KMS-11 (cell line): ENCODE data around the gene MTMR11.

Experiments used
- H2AFZ ChIP-seq: fragments of 200-600 bp; sonication (generic); 2 replicates; pipeline ENCODE4 v1.6.1; 2016; ENCODE audit warnings: antibody characterized with exemption, mixed run types, low read depth
- H3K27ac ChIP-seq: fragments of 200-600 bp; sonication (generic); 2 replicates; pipeline ENCODE4 v1.6.1; 2016; ENCODE audit warnings: mild to moderate bottlenecking, mixed run types
- H3K27me3 ChIP-seq: fragments of 200-600 bp; sonication (generic); 2 replicates; pipeline ENCODE4 v1.6.1; 2017; ENCODE audit warnings: mild to moderate bottlenecking, low read depth, mixed run types, moderate library complexity; ENCODE audit not compliant: insufficient read depth
- H3K36me3 ChIP-seq: fragments of 200-600 bp; sonication (generic); 2 replicates; pipeline ENCODE4 v1.6.1; 2017; ENCODE audit warnings: mild to moderate bottlenecking, mixed run types; ENCODE audit not compliant: insufficient read depth
- H3K4me1 ChIP-seq: fragments of 200-600 bp; sonication (generic); 2 replicates; pipeline ENCODE4 v1.6.1; 2016; ENCODE audit warnings: mild to moderate bottlenecking, low read depth, mixed run types; ENCODE audit not compliant: poor library complexity, severe bottlenecking
- H3K4me2 ChIP-seq: fragments of 200-600 bp; sonication (generic); 2 replicates; pipeline ENCODE4 v1.7.0; 2016; ENCODE audit warnings: mild to moderate bottlenecking, mixed run types
- H3K4me3 ChIP-seq: fragments of 200-600 bp; sonication (generic); IDR thresholded peaks from 2 replicates; pipeline ENCODE4 v1.6.1; 2017; ENCODE audit warnings: low read depth, low read length, mixed read lengths; ENCODE audit not compliant: insufficient read depth
- H3K79me2 ChIP-seq: fragments of 200-600 bp; sonication (generic); 2 replicates; pipeline ENCODE4 v1.6.1; 2016; ENCODE audit warnings: low read depth, mixed run types; ENCODE audit not compliant: insufficient read depth
- H3K9ac ChIP-seq: fragments of 200-600 bp; sonication (generic); 2 replicates; pipeline ENCODE4 v1.6.1; 2016; ENCODE audit warnings: mild to moderate bottlenecking, mixed run types
- H4K20me1 ChIP-seq: fragments of 200-600 bp; sonication (generic); 2 replicates; pipeline ENCODE4 v1.6.1; 2016; ENCODE audit warnings: mild to moderate bottlenecking, mixed run types; ENCODE audit not compliant: insufficient read depth
- TF ChIP-seq, protein P1 (sequence below): fragments of 200-600 bp; sonication (generic); conservative IDR thresholded peaks from 2 replicates; pipeline ENCODE4 v1.6.1; 2017; ENCODE audit warnings: low read depth, mild to moderate bottlenecking, antibody characterized with exemption, low read length, moderate library complexity, mixed read lengths

Gene MTMR11

DNA sequence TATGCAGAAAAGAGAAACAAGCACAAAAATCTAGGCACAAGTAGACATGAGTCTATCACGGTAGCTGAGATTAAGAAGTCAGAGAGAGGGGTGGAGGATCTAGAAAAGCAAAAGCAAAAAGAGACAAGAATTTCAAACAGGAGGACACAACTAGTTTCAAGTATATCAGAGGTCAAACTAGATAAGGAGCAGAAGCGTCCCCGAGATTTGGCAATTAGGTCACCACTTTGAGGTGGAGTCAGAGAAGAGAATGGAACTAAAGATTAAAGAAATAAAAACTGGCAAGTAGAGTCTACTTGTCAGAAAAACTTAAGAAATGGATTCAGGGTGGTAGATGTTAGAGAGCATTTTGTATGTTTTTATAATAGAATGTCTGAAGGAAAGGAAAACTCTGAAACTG, 11.3 kb downstream of the MTMR11 start:
- H3K36me3 ChIP-seq: peaks cover 36% of the 10 kb centered on the region; the same call in 1 of the 2 replicates
- H3K4me2 ChIP-seq: peak overlapping the region; percentile 80; the same call in 1 of the 2 replicates

DNA sequence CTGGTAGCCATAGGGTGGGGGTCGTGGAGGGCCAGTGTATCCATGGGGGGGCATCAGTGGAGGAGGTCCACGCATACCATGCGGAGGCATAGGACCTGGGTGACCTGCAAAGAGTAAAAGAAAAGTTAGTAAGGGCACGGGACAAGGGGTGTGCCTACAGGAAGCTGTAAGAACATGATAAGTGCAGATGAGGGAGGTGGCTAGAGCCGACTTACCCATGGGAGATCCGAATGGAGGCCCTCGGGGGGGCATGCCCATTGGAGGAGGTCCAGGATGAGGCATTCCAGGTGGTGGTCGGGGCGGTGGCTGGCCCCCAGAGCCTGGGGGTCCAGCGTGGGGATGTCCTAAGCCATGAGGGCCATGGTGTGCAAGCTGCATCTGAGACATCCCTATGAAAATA, 13.1 kb downstream of the MTMR11 start:
- Histone ChIP-seq H3K4me1 (peaks cover 26% of the 10 kb centered on the region), H3K27ac (no peak overlapping the region), H4K20me1 (no peaks in the 10 kb centered on the region), H3K79me2 (peaks cover 37% of the 10 kb centered on the region), H3K27me3 (no peaks in the 10 kb centered on the region; the same call in 1 of the 2 replicates), H3K4me3 (no peak overlapping the region), H3K4me2 (no peak overlapping the region), H3K36me3 (peaks cover 36% of the 10 kb centered on the region; the same call in 1 of the 2 replicates), H2AFZ (no peak overlapping the region), H3K9ac (no peak overlapping the region)
- TF ChIP-seq, protein P1, sequence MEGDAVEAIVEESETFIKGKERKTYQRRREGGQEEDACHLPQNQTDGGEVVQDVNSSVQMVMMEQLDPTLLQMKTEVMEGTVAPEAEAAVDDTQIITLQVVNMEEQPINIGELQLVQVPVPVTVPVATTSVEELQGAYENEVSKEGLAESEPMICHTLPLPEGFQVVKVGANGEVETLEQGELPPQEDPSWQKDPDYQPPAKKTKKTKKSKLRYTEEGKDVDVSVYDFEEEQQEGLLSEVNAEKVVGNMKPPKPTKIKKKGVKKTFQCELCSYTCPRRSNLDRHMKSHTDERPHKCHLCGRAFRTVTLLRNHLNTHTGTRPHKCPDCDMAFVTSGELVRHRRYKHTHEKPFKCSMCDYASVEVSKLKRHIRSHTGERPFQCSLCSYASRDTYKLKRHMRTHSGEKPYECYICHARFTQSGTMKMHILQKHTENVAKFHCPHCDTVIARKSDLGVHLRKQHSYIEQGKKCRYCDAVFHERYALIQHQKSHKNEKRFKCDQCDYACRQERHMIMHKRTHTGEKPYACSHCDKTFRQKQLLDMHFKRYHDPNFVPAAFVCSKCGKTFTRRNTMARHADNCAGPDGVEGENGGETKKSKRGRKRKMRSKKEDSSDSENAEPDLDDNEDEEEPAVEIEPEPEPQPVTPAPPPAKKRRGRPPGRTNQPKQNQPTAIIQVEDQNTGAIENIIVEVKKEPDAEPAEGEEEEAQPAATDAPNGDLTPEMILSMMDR: no peak

More for the DNA sequence above, 11.3 kb downstream of the MTMR11 start:
- H3K27ac ChIP-seq: no peak overlapping the region
- peaks cover 33% of the 10 kb centered on the region for H3K4me1 ChIP-seq
- H3K4me3 ChIP-seq: no peak overlapping the region
- H4K20me1 ChIP-seq: no peaks in the 10 kb centered on the region
- TF ChIP-seq, protein P1: no peak
- peaks cover 37% of the 10 kb centered on the region for H3K79me2 ChIP-seq
- H2AFZ ChIP-seq: no peak overlapping the region
- H3K27me3 ChIP-seq: no peaks in the 10 kb centered on the region
- H3K9ac ChIP-seq: no peak overlapping the region

DNA sequence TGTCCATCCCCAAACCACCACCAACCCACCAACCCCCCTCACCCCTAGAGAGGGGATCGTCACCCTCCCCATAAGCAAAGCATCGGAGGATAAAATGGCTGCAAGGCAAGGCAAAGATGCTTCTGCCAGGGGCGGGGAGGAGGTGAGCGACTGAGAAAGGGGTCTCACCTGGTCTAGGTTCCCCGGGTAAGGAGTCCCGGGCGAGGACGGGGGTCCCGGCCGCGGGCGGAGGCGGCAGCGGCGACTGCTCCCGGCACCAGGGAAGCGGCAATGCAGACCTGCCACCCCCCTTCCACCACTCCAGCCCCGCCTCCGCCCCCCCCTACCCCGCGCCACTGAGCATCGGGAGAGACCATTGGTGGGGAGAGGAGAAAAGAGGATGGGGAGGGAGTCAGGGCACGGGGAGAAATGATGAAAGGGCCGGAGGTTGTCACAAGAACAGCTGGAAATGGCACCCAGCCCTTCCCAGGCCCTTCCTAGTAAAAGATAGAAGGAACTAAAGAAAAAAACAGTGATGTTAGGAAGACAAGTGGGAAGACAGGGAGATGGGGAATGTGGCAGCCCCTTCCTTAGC, 19.0 kb downstream of the MTMR11 start, which contains the start of gene SV2A:
Gene SV2A, minus strand, starts transcription at position 274 of the 574 bp plus-strand sequence. CDS start 4,004 bp downstream, outside the sequence.
- no peak within 1 kb of the TSS for H3K4me3 ChIP-seq
- TF ChIP-seq, protein P1: no peak
- no peaks in the 10 kb centered on the region for H3K79me2 ChIP-seq
- peaks cover 5% of the 10 kb centered on the region for H3K4me1 ChIP-seq
- no peak within 1 kb of the TSS for H3K9ac ChIP-seq
- no peaks in the 10 kb centered on the region; the same call in 1 of the 2 replicates for H3K27me3 ChIP-seq
- H2AFZ ChIP-seq: no peak within 1 kb of the TSS
- peaks cover 2% of the 10 kb centered on the region; the same call in 1 of the 2 replicates for H3K36me3 ChIP-seq
- no peak within 1 kb of the TSS for H3K27ac ChIP-seq
- no peaks in the 10 kb centered on the region for H4K20me1 ChIP-seq
- H3K4me2 ChIP-seq: no peak within 1 kb of the TSS

DNA sequence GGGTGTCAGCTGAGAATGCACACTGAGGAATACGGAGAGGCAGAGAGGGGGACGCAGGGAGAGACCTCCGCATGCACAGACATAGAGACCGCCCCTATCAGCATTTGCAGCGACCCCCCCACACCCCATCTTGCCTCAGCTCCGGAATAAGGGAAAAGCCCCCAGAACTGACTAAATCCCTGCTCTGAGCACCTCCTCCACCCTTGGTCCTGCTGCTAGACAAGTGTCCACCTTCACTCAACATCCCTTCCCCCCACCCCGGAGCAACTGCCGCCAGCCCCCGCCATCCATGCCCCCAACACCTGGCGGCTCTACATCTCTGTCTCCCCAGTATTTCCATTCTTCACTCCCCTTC, 19.8 kb downstream of the MTMR11 start:
- no peaks in the 10 kb centered on the region for H4K20me1 ChIP-seq
- no peak overlapping the region for H3K4me3 ChIP-seq
- H3K4me2 ChIP-seq: no peak overlapping the region
- H3K27me3 ChIP-seq: no peaks in the 10 kb centered on the region; the same call in 1 of the 2 replicates
- TF ChIP-seq, protein P1: no peak
- no peak overlapping the region for H2AFZ ChIP-seq
- H3K79me2 ChIP-seq: no peaks in the 10 kb centered on the region
- peaks cover 5% of the 10 kb centered on the region for H3K4me1 ChIP-seq
- no peak overlapping the region for H3K27ac ChIP-seq
- no peak overlapping the region for H3K9ac ChIP-seq
- H3K36me3 ChIP-seq: no peaks in the 10 kb centered on the region
